Mesodermal cell (in vitro differentiated cells): ENCODE data around the gene TRIO.
"Not testable (repeated sequence)": the region's sequence is repeated elsewhere in the genome, so short reads cannot be mapped to it uniquely, and the experiment has no call there.

ENCODE experiments used
- H3K27ac ChIP-seq: 2 replicates; pipeline ENCODE4 v1.7.0; 2013; ENCODE audit warnings: mild to moderate bottlenecking, low read depth, low read length, moderate library complexity; ENCODE audit not compliant: severe bottlenecking
- H3K36me3 ChIP-seq: 2 replicates; pipeline ENCODE4 v1.7.1; 2013; ENCODE audit warnings: mild to moderate bottlenecking, low read length, moderate library complexity; ENCODE audit not compliant: control insufficient read depth, insufficient read depth
- H3K4me1 ChIP-seq: one replicate; pipeline ENCODE4 v1.7.1; 2013; ENCODE audit warnings: mild to moderate bottlenecking, low read length; ENCODE audit not compliant: insufficient read depth, control insufficient read depth, poor library complexity, severe bottlenecking
- H3K4me3 ChIP-seq: 2 replicates; pipeline ENCODE4 v1.7.0; 2013; ENCODE audit warnings: low read length, control low read depth, mild to moderate bottlenecking; ENCODE audit not compliant: insufficient read depth, poor library complexity, severe bottlenecking; ENCODE audit errors: extremely low read depth
- H3K9me3 ChIP-seq: 2 replicates; pipeline ENCODE4 v1.7.1; 2013; ENCODE audit warnings: mild to moderate bottlenecking, low read length, moderate library complexity; ENCODE audit not compliant: control insufficient read depth
- WGBS, 2 experiments: methylation state at CpG; one replicate each; pipeline ENCODE4 v1.1.5; 2013; ENCODE audit warnings: missing lambda C conversion rate in 2 of 2; ENCODE audit not compliant: insufficient coverage in 2 of 2; 5-methylcytosine and 5-hydroxymethylcytosine counted together

Gene TRIO

GRCh38 chr5:14545862-14546261 is 402.7 kb downstream of the TRIO start:
- no peaks in the 10 kb centered on the region for H3K36me3 ChIP-seq
- H3K4me3 ChIP-seq = no peak overlapping the region
- 80% methylated on average over 1 of the region's 1 CpG; no CpG with 5 or more reads in 1 of the 2 experiments for WGBS, 2 experiments
- H3K27ac ChIP-seq = no peak overlapping the region
- peaks cover 3% of the 10 kb centered on the region for H3K9me3 ChIP-seq
- no peaks in the 10 kb centered on the region for H3K4me1 ChIP-seq

GRCh38 chr5:14547666-14548065 is 404.5 kb downstream of the TRIO start:
- Histone ChIP-seq H3K36me3 (no peaks in the 10 kb centered on the region), H3K4me3 (no peak overlapping the region), H3K4me1 (no peaks in the 10 kb centered on the region), H3K9me3 (no peaks in the 10 kb centered on the region), H3K27ac (no peak overlapping the region)
- no CpG with 5 or more reads among the region's 1 CpG for WGBS, 2 experiments

GRCh38 chr5:14551211-14551610 is 408.1 kb downstream of the TRIO start:
- WGBS, 2 experiments = 85 to 100% methylated on average over 1 to 2 of the region's 3 CpGs
- H3K4me3 ChIP-seq = no peak overlapping the region
- no peaks in the 10 kb centered on the region for H3K4me1 ChIP-seq
- no peaks in the 10 kb centered on the region for H3K36me3 ChIP-seq
- H3K27ac ChIP-seq = no peak overlapping the region
- H3K9me3 ChIP-seq = no peaks in the 10 kb centered on the region

- no peaks in the 10 kb centered on the region for H3K36me3 ChIP-seq
- H3K9me3 ChIP-seq = no peaks in the 10 kb centered on the region
- no CpG with 5 or more reads among the region's 1 CpG for WGBS, 2 experiments
- no peak overlapping the region for H3K4me3 ChIP-seq
- H3K27ac ChIP-seq = no peak overlapping the region
- no peaks in the 10 kb centered on the region for H3K4me1 ChIP-seq
These were observed 408.9 kb downstream of the TRIO start for GRCh38 chr5:14552017-14552416.

GRCh38 chr5:14554288-14554687 is 411.1 kb downstream of the TRIO start:
- H3K9me3 ChIP-seq, H3K27ac ChIP-seq, H3K4me1 ChIP-seq, H3K4me3 ChIP-seq, H3K36me3 ChIP-seq: not testable (repeated sequence)
- WGBS, 2 experiments = 90% methylated on average over 1 of the region's 3 CpGs; no CpG with 5 or more reads in 1 of the 2 experiments

GRCh38 chr5:14556015-14556414 is 412.9 kb downstream of the TRIO start:
- H3K4me1 ChIP-seq = no peaks in the 10 kb centered on the region
- no peaks in the 10 kb centered on the region for H3K36me3 ChIP-seq
- no peak overlapping the region for H3K27ac ChIP-seq
- 100% methylated on average over 1 of the region's 2 CpGs; no CpG with 5 or more reads in 1 of the 2 experiments for WGBS, 2 experiments
- no peaks in the 10 kb centered on the region for H3K9me3 ChIP-seq
- no peak overlapping the region for H3K4me3 ChIP-seq

GRCh38 chr5:14557203-14557770 is 414.1 kb downstream of the TRIO start:
- H3K4me1 ChIP-seq = no peaks in the 10 kb centered on the region
- H3K9me3 ChIP-seq = no peaks in the 10 kb centered on the region
- no peak overlapping the region for H3K27ac ChIP-seq
- 80 to 83% methylated on average over 6 of the region's 8 CpGs for WGBS, 2 experiments
- no peaks in the 10 kb centered on the region for H3K36me3 ChIP-seq
- H3K4me3 ChIP-seq = no peak overlapping the region

- WGBS, 2 experiments = 86 to 88% methylated on average over 6 to 7 of the region's 8 CpGs
- H3K4me1 ChIP-seq = no peaks in the 10 kb centered on the region
- H3K27ac ChIP-seq = no peak overlapping the region
These were observed 414.8 kb downstream of the TRIO start for GRCh38 chr5:14557791-14558415.

More at GRCh38 chr5:14557791-14558415, 414.8 kb downstream of the TRIO start:
- H3K36me3 ChIP-seq = no peaks in the 10 kb centered on the region
- no peak overlapping the region for H3K4me3 ChIP-seq
- H3K9me3 ChIP-seq = no peaks in the 10 kb centered on the region
